AML-193 (cell line): ENCODE measurements around the gene CIAO3.

ENCODE experiments used
- DNase-seq, 2 experiments: peaks; one replicate each; lab custom pipeline; 2025; lab: John Stamatoyannopoulos, UW

CIAO3 gene

GRCh38 chr16:775236-775796, 34.5 kb upstream of the CIAO3 start:
- no peak for DNase-seq

- DNase-seq = no peak
Measured at GRCh38 chr16:774086-775001, 33.5 kb upstream of the CIAO3 start.

GRCh38 chr16:772959-773358, 32.2 kb upstream of the CIAO3 start:
- DNase-seq = no peak

GRCh38 chr16:770411-770810, 29.6 kb upstream of the CIAO3 start:
- no peak for DNase-seq

GRCh38 chr16:769934-770333, 29.1 kb upstream of the CIAO3 start:
- DNase-seq = no peak

GRCh38 chr16:769184-769784, 28.5 kb upstream of the CIAO3 start:
- DNase-seq = no peak

- no peak for DNase-seq
Measured at GRCh38 chr16:768428-768827, 27.6 kb upstream of the CIAO3 start.

GRCh38 chr16:767743-768235, 27.0 kb upstream of the CIAO3 start:
- no peak for DNase-seq

GRCh38 chr16:766820-767640, 26.2 kb upstream of the CIAO3 start:
- DNase-seq = no peak

GRCh38 chr16:766008-766819, 25.4 kb upstream of the CIAO3 start:
- DNase-seq = no peak

GRCh38 chr16:765488-765865, 24.7 kb upstream of the CIAO3 start:
- no peak for DNase-seq

- DNase-seq = no peak
Measured at GRCh38 chr16:764848-765487, 24.2 kb upstream of the CIAO3 start.

GRCh38 chr16:764184-764750, 23.5 kb upstream of the CIAO3 start:
- no peak for DNase-seq

- no peak for DNase-seq
Measured at GRCh38 chr16:763369-764183, 22.8 kb upstream of the CIAO3 start.

- DNase-seq = no peak
Measured at GRCh38 chr16:762595-763268, 21.9 kb upstream of the CIAO3 start.

GRCh38 chr16:761625-762513, 21.1 kb upstream of the CIAO3 start:
- no peak for DNase-seq

- no peak for DNase-seq
Measured at GRCh38 chr16:760545-761343, 19.9 kb upstream of the CIAO3 start, which contains the start of gene MSLN. Gene MSLN, plus strand, starts transcription at chr16:760734. Its CDS starts 1,947 bp downstream, at chr16:762681.
